NCI-H1436 (cell line): ENCODE measurements around the gene ITGA2B.
"Not testable (repeated sequence)": the region's sequence is repeated elsewhere in the genome, so short reads cannot be mapped to it uniquely, and the experiment has no call there.

Source experiments
- DNase-seq: peaks from one replicate; lab custom pipeline; 2025; lab: John Stamatoyannopoulos, UW

Gene ITGA2B

GRCh38 chr17:44389281-44389680 is at the start of gene ITGA2B:
TSS of gene ITGA2B (minus strand) at chr17:44389649. CDS start at chr17:44389473, 176 bp downstream.
- no peak for DNase-seq

- DNase-seq, result no peak
Measured at GRCh38 chr17:44439168-44439567, 49.7 kb upstream of the ITGA2B start.

GRCh38 chr17:44438636-44439035 is 49.2 kb upstream of the ITGA2B start:
- no peak for DNase-seq

- no peak for DNase-seq
Measured at GRCh38 chr17:44436336-44436735, 46.9 kb upstream of the ITGA2B start.

- DNase-seq, result no peak
Measured at GRCh38 chr17:44432254-44433157, 43.1 kb upstream of the ITGA2B start.

- no peak for DNase-seq
Measured at GRCh38 chr17:44424828-44425461, 35.5 kb upstream of the ITGA2B start.

- no peak for DNase-seq
Measured at GRCh38 chr17:44417553-44417952, 28.1 kb upstream of the ITGA2B start.

- DNase-seq, result no peak
Measured at GRCh38 chr17:44416558-44417289, 27.3 kb upstream of the ITGA2B start.

GRCh38 chr17:44414394-44415155 is 25.1 kb upstream of the ITGA2B start:
- no peak for DNase-seq

- DNase-seq, result no peak
Measured at GRCh38 chr17:44409309-44410028, 20.0 kb upstream of the ITGA2B start.

- no peak for DNase-seq
Measured at GRCh38 chr17:44408786-44409185, 19.3 kb upstream of the ITGA2B start.

- no peak for DNase-seq
Measured at GRCh38 chr17:44402564-44403172, 13.2 kb upstream of the ITGA2B start.

- no peak for DNase-seq
Measured at GRCh38 chr17:44400226-44400847, 10.9 kb upstream of the ITGA2B start.

GRCh38 chr17:44398692-44399691 is 9.5 kb upstream of the ITGA2B start:
- DNase-seq, result no peak

- no peak for DNase-seq
Measured at GRCh38 chr17:44397479-44398440, 8.3 kb upstream of the ITGA2B start.

GRCh38 chr17:44396946-44397345 is 7.5 kb upstream of the ITGA2B start:
- DNase-seq, result no peak

- DNase-seq, result no peak
Measured at GRCh38 chr17:44394833-44395232, 5.4 kb upstream of the ITGA2B start.

- not testable (repeated sequence) for DNase-seq
Measured at GRCh38 chr17:44394112-44394511, 4.7 kb upstream of the ITGA2B start.
